PC-3 (cell line): ENCODE data around the gene CDH6. TPM values are rescaled to one million over a fixed set of nuclear protein-coding genes. Genes with fewer than 3 reads are reported as not detected.

Experiments
- ATAC-seq: fragments of 200-7000 bp; cut with Tn5 transposase; 2 replicates; pipeline ENCODE4 v1.9.1; 2020; ENCODE audit warnings: mild to moderate bottlenecking, moderate library complexity
- BruUV-seq: library from RNA; stranded (reverse); fragments of 400-500 nt; replicated peaks from 2 replicates; lab custom pipeline; 2021; lab: Mats Ljungman, UMichigan
- CTCF ChIA-PET: fragments of 300-600 bp; sonication (Branson Sonifier 250); formaldehyde crosslinking; loops from one replicate; lab custom pipeline; 2022; ENCODE audit warnings: antibody characterized with exemption; lab: Charles Lee
- POLR2A ChIA-PET: fragments of 300-600 bp; sonication (Branson Sonifier 250); formaldehyde crosslinking; loops from one replicate; lab custom pipeline; 2022; ENCODE audit warnings: antibody characterized with exemption; ENCODE audit not compliant: unreplicated experiment; lab: Charles Lee
- DNase-seq: peaks from one replicate; pipeline ENCODE4 v3.0.0-alpha.2; 2015
- H2AFZ ChIP-seq: fragments of 300-600 bp; sonication (generic); 2 replicates; pipeline ENCODE4 v1.6.0; 2016; ENCODE audit warnings: antibody characterized with exemption, low read length
- H3F3A ChIP-seq: fragments of 300-600 bp; sonication (generic); one replicate; pipeline ENCODE4 v1.6.0; 2017; ENCODE audit warnings: antibody characterized with exemption, low read length, control low read depth, mild to moderate bottlenecking; ENCODE audit not compliant: unreplicated experiment
- H3K27ac ChIP-seq: fragments of 300-600 bp; sonication (generic); 2 replicates; pipeline ENCODE4 v1.5.1; 2016; ENCODE audit warnings: mild to moderate bottlenecking, low read length
- H3K27me3 ChIP-seq: fragments of 300-600 bp; sonication (generic); 2 replicates; pipeline ENCODE4 v1.6.1; 2016; ENCODE audit warnings: low read length, mixed read lengths
- H3K36me3 ChIP-seq: fragments of 300-600 bp; sonication (generic); 2 replicates; pipeline ENCODE4 v1.6.1; 2016; ENCODE audit warnings: low read depth, mixed run types, low read length, mixed read lengths
- H3K4me1 ChIP-seq: fragments of 300-600 bp; sonication (generic); 2 replicates; pipeline ENCODE4 v1.5.1; 2016; ENCODE audit warnings: low read length; ENCODE audit not compliant: insufficient read depth
- H3K4me2 ChIP-seq: fragments of 300-600 bp; sonication (generic); 2 replicates; pipeline ENCODE4 v1.6.0; 2016; ENCODE audit warnings: low read length
- H3K4me3 ChIP-seq: fragments of 300-600 bp; sonication (generic); 2 replicates; pipeline ENCODE4 v1.5.1; 2016; ENCODE audit warnings: mild to moderate bottlenecking, low read length, mixed read lengths
- H3K79me2 ChIP-seq: fragments of 300-600 bp; sonication (generic); 2 replicates; pipeline ENCODE4 v1.6.1; 2017; ENCODE audit warnings: low read length, mixed read lengths
- H3K9ac ChIP-seq: fragments of 300-600 bp; sonication (generic); 2 replicates; pipeline ENCODE4 v1.6.0; 2016; ENCODE audit warnings: mild to moderate bottlenecking, low read length
- H3K9me2 ChIP-seq: fragments of 300-600 bp; sonication (generic); replicated peaks from 2 replicates; pipeline ENCODE4 v1.6.1; 2016; ENCODE audit warnings: mixed run types, low read length, mixed read lengths
- H3K9me3 ChIP-seq: fragments of 300-600 bp; sonication (generic); 2 replicates; pipeline ENCODE4 v1.6.1; 2016; ENCODE audit warnings: low read length, mixed read lengths
- H4K20me1 ChIP-seq: fragments of 300-600 bp; sonication (generic); 2 replicates; pipeline ENCODE4 v1.6.1; 2016; ENCODE audit warnings: low read length, mixed read lengths
- CTCF ChIP-seq: fragments of 300-600 bp; sonication (generic); conservative IDR thresholded peaks from 2 replicates; pipeline ENCODE4 v1.5.1; 2017; ENCODE audit warnings: antibody characterized with exemption, low read depth, mild to moderate bottlenecking, low read length
- EZH2 ChIP-seq: fragments of 300-600 bp; sonication (generic); IDR thresholded peaks from one replicate; pipeline ENCODE4 v1.6.1; 2017; ENCODE audit warnings: antibody characterized with exemption, mild to moderate bottlenecking, low read length; ENCODE audit not compliant: unreplicated experiment
- EZH2phosphoT487 ChIP-seq: fragments of 300-600 bp; sonication (generic); IDR thresholded peaks from 2 replicates; pipeline ENCODE4 v1.6.1; 2018; ENCODE audit warnings: mild to moderate bottlenecking, antibody characterized with exemption, low read length, borderline replicate concordance
- intact Hi-C: fragments of 100-400 bp; cut with micrococcal nuclease; formaldehyde crosslinking; loops from 2 replicates; pipeline ENCODE4 v1.9.0; 2023
- total RNA-seq: library from RNA; depleted of rRNA; stranded (reverse); fragments of >200 nt; gene quantifications from 2 replicates; pipeline ENCODE4 v1.2.3, GENCODE V29; 2014

The CDH6 gene
- total RNA-seq, 1 experiment from 2014 or later: 1.9 TPM

DNA sequence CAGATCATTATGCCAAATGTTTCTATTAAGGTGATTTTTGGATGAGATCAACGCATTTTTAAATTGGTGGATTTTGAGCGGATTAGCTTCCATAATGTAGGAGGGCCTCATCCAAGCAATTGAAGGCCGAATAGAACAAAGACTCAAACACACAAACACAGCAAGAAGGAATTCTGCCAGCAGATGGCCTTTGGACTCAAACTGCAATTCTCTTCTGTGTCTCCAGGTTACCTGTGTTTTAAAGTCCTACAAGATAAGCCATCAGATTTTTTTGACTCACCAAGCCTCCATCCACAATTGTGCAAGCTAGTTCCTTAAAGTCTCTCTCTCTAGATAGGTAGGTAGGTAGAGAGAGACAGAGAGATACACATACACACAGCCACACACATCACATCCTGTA lies 25.5 kb downstream of the CDH6 start:
- ATAC-seq: no peak

GRCh38 chr5:31221001-31221400 lies 27.5 kb downstream of the CDH6 start:
- Histone ChIP-seq H3F3A (no peaks in the 10 kb centered on the region), H3K4me3 (no peak overlapping the region), H3K9ac (no peak overlapping the region), H2AFZ (no peak overlapping the region), H3K4me1 (no peaks in the 10 kb centered on the region), H3K9me3 (no peaks in the 10 kb centered on the region), H4K20me1 (no peaks in the 10 kb centered on the region), H3K4me2 (no peak overlapping the region), H3K79me2 (no peaks in the 10 kb centered on the region), H3K36me3 (no peaks in the 10 kb centered on the region), H3K27me3 (peaks cover 13% of the 10 kb centered on the region; the same call in 1 of the 2 replicates), H3K9me2 (no peaks in the 10 kb centered on the region), H3K27ac (no peak overlapping the region)
- DNase-seq (peak; percentile 26), ATAC-seq (no peak)
- CTCF ChIA-PET: no interaction called here
- BruUV-seq: no TSS peak
- intact Hi-C loops: no loop called here
- POLR2A ChIA-PET: no interaction called here
- TF ChIP-seq EZH2phosphoT487 (no peak), EZH2 (no peak), CTCF (no peak)

More for the DNA sequence above, 25.5 kb downstream of the CDH6 start:
- no peak for TF ChIP-seq EZH2
- H3F3A ChIP-seq: no peaks in the 10 kb centered on the region
- no peak for DNase-seq
- BruUV-seq: no TSS peak
- ChIA-PET POLR2A (no interaction called here), CTCF (no interaction called here)
- no peaks in the 10 kb centered on the region for H3K9me2 ChIP-seq
- peaks cover 21% of the 10 kb centered on the region for H3K27me3 ChIP-seq
- intact Hi-C loops: no loop called here
- H3K4me2 ChIP-seq: no peak overlapping the region
- no peak overlapping the region for H2AFZ ChIP-seq
- H3K36me3 ChIP-seq: no peaks in the 10 kb centered on the region
- no peaks in the 10 kb centered on the region for H4K20me1 ChIP-seq
- no peak overlapping the region for H3K9ac ChIP-seq
- H3K79me2 ChIP-seq: no peaks in the 10 kb centered on the region
- no peak overlapping the region for H3K27ac ChIP-seq
- no peak overlapping the region for H3K4me3 ChIP-seq
- H3K9me3 ChIP-seq: no peaks in the 10 kb centered on the region
- no peaks in the 10 kb centered on the region for H3K4me1 ChIP-seq

- Histone ChIP-seq H3K27ac (no peak overlapping the region), H3K9me2 (no peaks in the 10 kb centered on the region), H3K4me1 (no peaks in the 10 kb centered on the region), H2AFZ (no peak overlapping the region), H3K36me3 (no peaks in the 10 kb centered on the region), H4K20me1 (no peaks in the 10 kb centered on the region), H3K9ac (no peak overlapping the region), H3K9me3 (no peaks in the 10 kb centered on the region), H3K4me2 (no peak overlapping the region), H3F3A (no peaks in the 10 kb centered on the region), H3K4me3 (no peak overlapping the region), H3K27me3 (peaks cover 13% of the 10 kb centered on the region), H3K79me2 (no peaks in the 10 kb centered on the region)
- no peak for TF ChIP-seq EZH2phosphoT487
- TF ChIP-seq CTCF: no peak
- TF ChIP-seq EZH2: no peak
- DNase-seq: peak; percentile 13
- BruUV-seq: no TSS peak
- ChIA-PET POLR2A (no interaction called here), CTCF (no interaction called here)
- intact Hi-C loops: no loop called here
- ATAC-seq: no peak
These were observed 31.6 kb downstream of the CDH6 start for GRCh38 chr5:31225118-31225517.
